ENCODE results near the gene OR56A1. TPM values are rescaled to one million over a fixed set of nuclear protein-coding genes. Genes with fewer than 3 reads are reported as not detected.

Gene OR56A1
- polyA plus RNA-seq, 1 experiment = not detected

DNA sequence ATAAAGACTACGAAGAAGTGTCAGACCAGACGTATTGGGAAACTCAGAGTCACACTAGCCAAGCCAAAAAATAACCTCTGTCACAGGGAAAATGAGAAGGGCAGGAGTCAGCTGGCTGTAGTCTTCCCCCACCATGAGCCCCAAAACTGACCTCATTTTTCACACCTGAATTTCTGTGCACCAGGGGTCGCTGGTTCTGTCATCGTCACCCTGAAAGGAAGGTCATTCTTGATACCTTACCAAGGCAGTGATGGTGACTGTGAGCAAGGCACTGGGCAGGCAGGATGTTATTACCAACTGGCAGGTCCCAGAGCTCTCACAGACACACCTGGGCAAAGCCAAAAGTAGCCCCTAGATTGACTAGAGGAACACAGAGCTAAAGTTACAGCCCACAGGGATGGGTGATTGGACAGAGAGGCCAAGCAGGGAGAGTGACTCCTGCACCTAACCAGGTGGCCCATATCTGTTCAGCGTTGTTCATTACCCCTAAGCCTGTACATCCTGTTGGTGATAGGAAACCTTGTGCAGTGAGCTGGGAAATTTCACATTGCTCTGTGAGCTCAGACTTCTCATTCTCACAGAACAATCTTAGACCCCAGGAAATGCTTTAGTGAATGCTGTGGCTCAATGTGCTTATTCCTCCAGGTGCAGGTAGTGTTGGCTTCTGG is 32.3 kb upstream of the OR56A1 start:
- no peak overlapping the region for H3K4me3 ChIP-seq (ENCODE audit: low read depth, low read length)
- H3K36me3 ChIP-seq (ENCODE audit: control insufficient read depth, insufficient read depth, low read length) = no peaks in the 10 kb centered on the region
- no peaks in the 10 kb centered on the region for H3K27me3 ChIP-seq (ENCODE audit: control insufficient read depth, insufficient read depth, low read length)
- POLR2A ChIA-PET = no interaction called here
- CTCF ChIA-PET = interaction anchor here (0.6 kb wide), 1 partner anchor 34 kb away, joined by 3 read pairs; no protein-coding TSS in a partner anchor
- DNase-seq (ENCODE audit: low read depth) = no peak
- TF ChIP-seq, protein P1, sequence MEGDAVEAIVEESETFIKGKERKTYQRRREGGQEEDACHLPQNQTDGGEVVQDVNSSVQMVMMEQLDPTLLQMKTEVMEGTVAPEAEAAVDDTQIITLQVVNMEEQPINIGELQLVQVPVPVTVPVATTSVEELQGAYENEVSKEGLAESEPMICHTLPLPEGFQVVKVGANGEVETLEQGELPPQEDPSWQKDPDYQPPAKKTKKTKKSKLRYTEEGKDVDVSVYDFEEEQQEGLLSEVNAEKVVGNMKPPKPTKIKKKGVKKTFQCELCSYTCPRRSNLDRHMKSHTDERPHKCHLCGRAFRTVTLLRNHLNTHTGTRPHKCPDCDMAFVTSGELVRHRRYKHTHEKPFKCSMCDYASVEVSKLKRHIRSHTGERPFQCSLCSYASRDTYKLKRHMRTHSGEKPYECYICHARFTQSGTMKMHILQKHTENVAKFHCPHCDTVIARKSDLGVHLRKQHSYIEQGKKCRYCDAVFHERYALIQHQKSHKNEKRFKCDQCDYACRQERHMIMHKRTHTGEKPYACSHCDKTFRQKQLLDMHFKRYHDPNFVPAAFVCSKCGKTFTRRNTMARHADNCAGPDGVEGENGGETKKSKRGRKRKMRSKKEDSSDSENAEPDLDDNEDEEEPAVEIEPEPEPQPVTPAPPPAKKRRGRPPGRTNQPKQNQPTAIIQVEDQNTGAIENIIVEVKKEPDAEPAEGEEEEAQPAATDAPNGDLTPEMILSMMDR (IDR thresholded peaks at IDR 0.05; ENCODE audit: insufficient read depth, low read depth, low read length) = no peak

DNA sequence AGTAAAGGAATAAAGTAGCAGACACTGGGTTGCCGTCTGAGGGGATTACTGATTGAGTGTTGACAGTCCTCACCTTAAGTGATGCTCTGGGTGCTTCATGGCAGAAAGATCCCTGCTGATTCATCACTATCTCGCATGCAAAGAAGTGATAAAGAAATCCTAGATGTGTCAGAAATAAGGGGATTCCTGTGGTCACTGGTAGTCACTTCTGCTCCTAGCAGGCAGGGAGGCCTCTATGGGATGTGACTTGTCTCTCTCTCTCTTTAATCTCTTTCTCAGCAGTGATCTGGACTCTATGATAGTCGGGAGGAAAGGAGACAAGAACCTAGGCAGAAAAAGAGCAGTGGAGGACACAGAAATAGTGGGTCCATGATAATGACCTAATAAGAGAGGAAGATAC is 30.9 kb upstream of the OR56A1 start:
- no peak overlapping the region for H3K4me3 ChIP-seq (ENCODE audit: low read depth, low read length)
- ChIA-PET POLR2A (no interaction called here), CTCF (no interaction called here)
- DNase-seq (ENCODE audit: low read depth) = no peak
- no peaks in the 10 kb centered on the region for H3K27me3 ChIP-seq (ENCODE audit: control insufficient read depth, insufficient read depth, low read length)
- no peaks in the 10 kb centered on the region for H3K36me3 ChIP-seq (ENCODE audit: control insufficient read depth, insufficient read depth, low read length)
- TF ChIP-seq, protein P1 (IDR thresholded peaks at IDR 0.05; ENCODE audit: insufficient read depth, low read depth, low read length) = no peak

GRCh38 chr11:6057452-6057851 is 26.9 kb upstream of the OR56A1 start:
- POLR2A ChIA-PET = no interaction called here
- Histone ChIP-seq H3K27me3 (ENCODE audit: control insufficient read depth, insufficient read depth, low read length) (no peaks in the 10 kb centered on the region), H3K36me3 (ENCODE audit: control insufficient read depth, insufficient read depth, low read length) (no peaks in the 10 kb centered on the region), H3K4me3 (ENCODE audit: low read depth, low read length) (no peak overlapping the region)
- DNase-seq (ENCODE audit: low read depth) = no peak
- CTCF ChIA-PET = no interaction called here
- TF ChIP-seq, protein P1 (IDR thresholded peaks at IDR 0.05; ENCODE audit: insufficient read depth, low read depth, low read length) = no peak

DNA sequence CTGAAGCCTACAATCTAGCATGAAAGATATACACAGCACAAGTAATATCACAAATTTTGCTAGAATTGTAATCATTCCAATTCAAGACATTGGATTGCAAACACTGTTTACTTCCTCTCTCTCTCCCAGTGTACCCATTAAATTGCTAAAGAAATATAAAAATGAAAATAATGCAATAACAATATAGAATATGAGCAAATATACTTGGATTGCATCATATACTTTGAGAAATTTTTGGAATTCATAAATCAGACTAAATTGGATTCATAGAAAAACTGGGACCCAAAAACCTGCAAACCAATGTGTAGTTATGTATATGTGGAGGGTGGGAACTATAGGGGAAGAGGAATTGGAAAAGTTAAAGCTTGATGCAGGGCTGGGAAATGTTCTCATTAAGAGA is 25.0 kb upstream of the OR56A1 start:
- Histone ChIP-seq H3K4me3 (ENCODE audit: low read depth, low read length) (no peak overlapping the region), H3K36me3 (ENCODE audit: control insufficient read depth, insufficient read depth, low read length) (no peaks in the 10 kb centered on the region), H3K27me3 (ENCODE audit: control insufficient read depth, insufficient read depth, low read length) (no peaks in the 10 kb centered on the region)
- POLR2A ChIA-PET = no interaction called here
- TF ChIP-seq, protein P1 (IDR thresholded peaks at IDR 0.05; ENCODE audit: insufficient read depth, low read depth, low read length) = no peak
- CTCF ChIA-PET = no interaction called here
- no peak for DNase-seq (ENCODE audit: low read depth)

GRCh38 chr11:6052374-6052773 is 21.8 kb upstream of the OR56A1 start:
- Histone ChIP-seq H3K4me3 (ENCODE audit: low read depth, low read length) (no peak overlapping the region), H3K27me3 (ENCODE audit: control insufficient read depth, insufficient read depth, low read length) (no peaks in the 10 kb centered on the region), H3K36me3 (ENCODE audit: control insufficient read depth, insufficient read depth, low read length) (no peaks in the 10 kb centered on the region)
- ChIA-PET CTCF (interaction anchor here (0.7 kb wide), 1 partner anchor 84 kb away, joined by 3 read pairs; no protein-coding TSS in a partner anchor), POLR2A (no interaction called here)
- TF ChIP-seq, protein P1 (IDR thresholded peaks at IDR 0.05; ENCODE audit: insufficient read depth, low read depth, low read length) = no peak
- DNase-seq (ENCODE audit: low read depth) = no peak

All from BJ (cell line).